ENCODE results near the gene SLC15A3. TPM values are rescaled to one million over a fixed set of nuclear protein-coding genes. Genes with fewer than 3 reads are reported as not detected.
A peak's percentile ranks its signal among the peaks of the same experiment; 100 is the strongest.

The SLC15A3 gene
- total and polyA plus RNA-seq, 2 experiments from 2014 or later = 2.1 TPM; not detected in 1

GRCh38 chr11:60945295-60945667 lies 6.7 kb downstream of the SLC15A3 start:
- TF ChIP-seq CTCF (IDR thresholded peaks at IDR 0.05; ENCODE audit: low read depth, low read length) = no peak
- H3K27me3 ChIP-seq = peaks cover 15% of the 10 kb centered on the region
- H3K4me3 ChIP-seq = no peak overlapping the region
- no peaks in the 10 kb centered on the region for H3K9me3 ChIP-seq (ENCODE audit: low read depth)
- no peak overlapping the region for H3K27ac ChIP-seq
- H3K36me3 ChIP-seq = no peaks in the 10 kb centered on the region
- no peaks in the 10 kb centered on the region for H3K4me1 ChIP-seq (ENCODE audit: low read depth)
- DNase-seq (ENCODE audit: low read depth in 1 of 2, low spot score in 1 of 2) = no peak

GRCh38 chr11:60944490-60945294 lies 7.3 kb downstream of the SLC15A3 start:
- DNase-seq (ENCODE audit: low read depth in 1 of 2, low spot score in 1 of 2) = no peak
- Histone ChIP-seq H3K27me3 (peaks cover 10% of the 10 kb centered on the region), H3K36me3 (no peaks in the 10 kb centered on the region), H3K27ac (no peak overlapping the region), H3K9me3 (ENCODE audit: low read depth) (no peaks in the 10 kb centered on the region), H3K4me1 (ENCODE audit: low read depth) (peaks cover 5% of the 10 kb centered on the region), H3K4me3 (no peak overlapping the region)
- peak; percentile 21 for TF ChIP-seq CTCF (IDR thresholded peaks at IDR 0.05; ENCODE audit: low read depth, low read length)

GRCh38 chr11:60942970-60943565 lies 8.9 kb downstream of the SLC15A3 start:
- Histone ChIP-seq H3K4me1 (ENCODE audit: low read depth) (peaks cover 13% of the 10 kb centered on the region), H3K27me3 (no peaks in the 10 kb centered on the region), H3K27ac (no peak overlapping the region), H3K4me3 (no peak overlapping the region), H3K9me3 (ENCODE audit: low read depth) (no peaks in the 10 kb centered on the region), H3K36me3 (no peaks in the 10 kb centered on the region)
- no peak for DNase-seq (ENCODE audit: low read depth in 1 of 2, low spot score in 1 of 2)
- no peak for TF ChIP-seq CTCF (IDR thresholded peaks at IDR 0.05; ENCODE audit: low read depth, low read length)

GRCh38 chr11:60942219-60942618 lies 9.8 kb downstream of the SLC15A3 start:
- H3K4me3 ChIP-seq = no peak overlapping the region
- DNase-seq (ENCODE audit: low read depth in 1 of 2, low spot score in 1 of 2) = no peak

More at GRCh38 chr11:60942219-60942618, 9.8 kb downstream of the SLC15A3 start:
- H3K36me3 ChIP-seq = no peaks in the 10 kb centered on the region
- peaks cover 13% of the 10 kb centered on the region for H3K4me1 ChIP-seq (ENCODE audit: low read depth)
- H3K27ac ChIP-seq = no peak overlapping the region
- H3K9me3 ChIP-seq (ENCODE audit: low read depth) = no peaks in the 10 kb centered on the region
- no peaks in the 10 kb centered on the region for H3K27me3 ChIP-seq
- no peak for TF ChIP-seq CTCF (IDR thresholded peaks at IDR 0.05; ENCODE audit: low read depth, low read length)
